Mucosa of descending colon (tissue), 3 donors: ENCODE measurements around the gene GMCL1. TPM values are rescaled to one million over a fixed set of nuclear protein-coding genes. Genes with fewer than 3 reads are reported as not detected.

Source experiments
- ATAC-seq: fragments of 200-7000 bp; cut with Tn5 transposase; one replicate; pipeline ENCODE4 v1.9.1; 2020; ENCODE audit warnings: mild to moderate bottlenecking, moderate library complexity
- DNase-seq, 3 donors: peaks; one replicate each; pipeline ENCODE4 v3.0.0-alpha.2; 2020
- H3K36me3 ChIP-seq: fragments of 200-600 bp; one replicate; pipeline ENCODE4 v1.8.0; 2021; ENCODE audit warnings: low read depth, mild to moderate bottlenecking
- H3K4me1 ChIP-seq: fragments of 200-600 bp; one replicate; pipeline ENCODE4 v1.8.0; 2021; ENCODE audit warnings: low read depth, mild to moderate bottlenecking
- H3K4me3 ChIP-seq: fragments of 200-600 bp; one replicate; pipeline ENCODE4 v1.8.0; 2021; ENCODE audit warnings: mild to moderate bottlenecking
- H3K9me3 ChIP-seq: fragments of 200-600 bp; one replicate; pipeline ENCODE4 v1.8.0; 2021; ENCODE audit warnings: mild to moderate bottlenecking
- intact Hi-C, 2 donors: fragments of 100-400 bp; cut with DNase I in 1 of 2; cut with micrococcal nuclease in 1 of 2; formaldehyde crosslinking; loops; one replicate each; pipeline versions ENCODE4 v1.11.0 to v1.11.1; 2022; cut with DNase I, micrococcal nuclease
- total RNA-seq, 3 donors: library from RNA; stranded (reverse); fragmentation: NEBNext Ultra II Directional in 2 of 3; extraction: Animal tissue kit (Norgen Biotek cat#: 25700) in 2 of 3; gene quantifications; one replicate each; pipeline versions ENCODE4 v1.2.1 to v1.2.4, GENCODE V29; 2021 to 2023
- TF ChIP-seq, protein P1 (sequence below): fragments of 200-600 bp; IDR thresholded peaks from one replicate; pipeline ENCODE4 v1.8.0; 2022; ENCODE audit warnings: antibody characterized with exemption, mild to moderate bottlenecking
- donor health status: DM: no; HTN: no; CAD: no; lungs with moderate emphysema.
- donor health status: DM: no; HTN: no; CAD: no.
- donor health status: DM: no; HTN: yes; CAD: no.

The GMCL1 gene
- total RNA-seq, 3 donors from 2014 or later: 13.5 to 30.2 (median 18.8) TPM

- H3K9me3 ChIP-seq: no peaks in the 10 kb centered on the region
- no peak for ATAC-seq
- no peak for DNase-seq
- intact Hi-C loops: no loop called here
- TF ChIP-seq, protein P1, sequence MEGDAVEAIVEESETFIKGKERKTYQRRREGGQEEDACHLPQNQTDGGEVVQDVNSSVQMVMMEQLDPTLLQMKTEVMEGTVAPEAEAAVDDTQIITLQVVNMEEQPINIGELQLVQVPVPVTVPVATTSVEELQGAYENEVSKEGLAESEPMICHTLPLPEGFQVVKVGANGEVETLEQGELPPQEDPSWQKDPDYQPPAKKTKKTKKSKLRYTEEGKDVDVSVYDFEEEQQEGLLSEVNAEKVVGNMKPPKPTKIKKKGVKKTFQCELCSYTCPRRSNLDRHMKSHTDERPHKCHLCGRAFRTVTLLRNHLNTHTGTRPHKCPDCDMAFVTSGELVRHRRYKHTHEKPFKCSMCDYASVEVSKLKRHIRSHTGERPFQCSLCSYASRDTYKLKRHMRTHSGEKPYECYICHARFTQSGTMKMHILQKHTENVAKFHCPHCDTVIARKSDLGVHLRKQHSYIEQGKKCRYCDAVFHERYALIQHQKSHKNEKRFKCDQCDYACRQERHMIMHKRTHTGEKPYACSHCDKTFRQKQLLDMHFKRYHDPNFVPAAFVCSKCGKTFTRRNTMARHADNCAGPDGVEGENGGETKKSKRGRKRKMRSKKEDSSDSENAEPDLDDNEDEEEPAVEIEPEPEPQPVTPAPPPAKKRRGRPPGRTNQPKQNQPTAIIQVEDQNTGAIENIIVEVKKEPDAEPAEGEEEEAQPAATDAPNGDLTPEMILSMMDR: no peak
- H3K36me3 ChIP-seq: no peaks in the 10 kb centered on the region
- no peak overlapping the region for H3K4me3 ChIP-seq
- peaks cover 19% of the 10 kb centered on the region for H3K4me1 ChIP-seq
Observed at GRCh38 chr2:69785358-69785757, 44.1 kb upstream of the GMCL1 start.

- intact Hi-C loops: no loop called here
- ATAC-seq: no peak
- H3K4me1 ChIP-seq: peaks cover 11% of the 10 kb centered on the region
Observed at GRCh38 chr2:69786052-69786560, 43.4 kb upstream of the GMCL1 start.

DNA sequence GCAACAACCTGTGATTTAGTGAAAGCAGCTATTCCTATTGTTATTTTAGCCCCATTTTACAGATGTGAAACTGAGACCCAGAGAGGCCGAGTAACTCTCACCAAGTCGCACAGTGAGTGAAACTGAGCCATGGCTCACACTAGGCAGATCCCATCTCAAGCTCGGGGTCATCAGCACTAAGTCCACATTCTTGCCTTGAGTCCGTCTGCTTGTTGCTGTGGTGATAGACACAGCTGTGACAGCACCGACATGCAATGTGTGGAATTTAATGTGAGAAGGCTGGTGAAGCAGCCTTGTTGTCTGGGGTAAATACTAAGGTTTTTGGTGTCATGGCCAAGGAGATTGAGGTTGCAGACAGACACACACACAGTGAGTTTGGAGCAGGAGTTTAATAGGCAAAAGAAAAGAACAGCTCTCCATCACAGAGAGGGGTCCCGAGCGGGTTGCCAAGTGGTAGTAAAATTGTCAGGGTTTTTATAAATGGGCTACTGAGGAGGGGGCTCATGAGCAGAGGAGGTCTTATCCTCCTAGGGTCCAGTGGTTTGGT is 40.2 kb upstream of the GMCL1 start:
- DNase-seq: no peak

More at GRCh38 chr2:69786052-69786560, 43.4 kb upstream of the GMCL1 start:
- no peak for DNase-seq
- TF ChIP-seq, protein P1: no peak
- no peaks in the 10 kb centered on the region for H3K36me3 ChIP-seq
- H3K4me3 ChIP-seq: no peak overlapping the region
- H3K9me3 ChIP-seq: no peaks in the 10 kb centered on the region

DNA sequence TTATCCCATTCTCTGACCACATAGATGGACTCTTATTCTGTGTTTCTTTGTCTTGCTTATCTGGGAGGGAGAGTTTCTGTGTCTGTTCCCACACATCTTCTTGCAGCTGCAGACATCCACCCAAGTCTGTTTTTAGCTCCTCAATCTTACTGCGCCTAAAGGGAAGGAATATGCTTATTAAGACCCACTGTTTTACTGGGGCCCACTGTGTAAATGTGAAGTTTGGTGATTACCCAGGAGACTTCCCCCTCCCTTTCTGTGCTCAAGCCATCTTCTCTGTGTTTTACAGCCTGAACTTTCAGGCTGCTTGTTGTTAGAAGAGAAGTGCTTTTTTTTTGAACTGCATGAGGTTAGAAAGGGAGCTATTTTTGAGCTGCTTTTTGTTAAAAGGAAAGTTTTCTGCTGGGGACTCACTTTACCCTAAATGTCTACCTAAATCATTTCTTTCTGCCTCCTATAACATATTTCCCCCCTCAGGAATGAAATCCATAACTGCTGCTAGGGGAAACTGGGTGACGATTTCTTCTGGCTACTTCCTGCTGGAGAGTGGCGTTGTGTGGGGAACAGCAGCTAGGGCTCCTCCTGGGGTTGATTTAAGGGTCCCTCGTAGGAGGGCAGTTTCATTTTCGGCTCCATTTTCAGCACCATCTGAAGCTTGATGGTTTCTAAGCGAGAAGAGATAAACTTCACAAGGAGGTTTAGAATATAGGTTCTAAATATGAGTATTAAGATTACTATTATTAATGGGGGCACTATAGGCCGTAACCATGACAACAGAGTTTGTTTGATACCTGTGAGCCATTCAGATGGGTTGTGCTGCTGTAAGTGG is 39.5 kb upstream of the GMCL1 start:
- DNase-seq (no peak), ATAC-seq (no peak)
- TF ChIP-seq, protein P1: no peak
- H3K36me3 ChIP-seq: no peaks in the 10 kb centered on the region
- H3K4me3 ChIP-seq: no peak overlapping the region
- no peaks in the 10 kb centered on the region for H3K4me1 ChIP-seq
- no peaks in the 10 kb centered on the region for H3K9me3 ChIP-seq
- intact Hi-C loops: no loop called here

More for the DNA sequence above, 40.2 kb upstream of the GMCL1 start:
- Histone ChIP-seq H3K4me1 (no peaks in the 10 kb centered on the region), H3K4me3 (no peak overlapping the region), H3K36me3 (no peaks in the 10 kb centered on the region), H3K9me3 (no peaks in the 10 kb centered on the region)
- intact Hi-C loops: no loop called here
- ATAC-seq: no peak
- TF ChIP-seq, protein P1: no peak

- DNase-seq: no peak
- Histone ChIP-seq H3K9me3 (no peaks in the 10 kb centered on the region), H3K36me3 (no peaks in the 10 kb centered on the region), H3K4me3 (no peak overlapping the region), H3K4me1 (no peaks in the 10 kb centered on the region)
- intact Hi-C loops: no loop called here
- ATAC-seq: no peak
- TF ChIP-seq, protein P1: no peak
Observed at GRCh38 chr2:69790601-69790959, 38.9 kb upstream of the GMCL1 start.
